GM13977 (cell line): ENCODE measurements around the gene CSNK2A2.

Experiments
- DNase-seq: peaks from one replicate; pipeline ENCODE4 v3.0.0; 2012; ENCODE audit warnings: low spot score
- CTCF ChIP-seq: IDR thresholded peaks from 2 replicates; pipeline ENCODE4 v1.5.1; 2012; ENCODE audit warnings: mild to moderate bottlenecking, control low read depth; ENCODE audit not compliant: insufficient read depth; ENCODE audit errors: extremely low read depth, missing control alignments
- in situ Hi-C: fragments of 300-500 bp; cut with MboI; formaldehyde crosslinking; loops from one replicate; pipeline ENCODE4 v1.12.0; 2022; ENCODE audit warnings: low sequenced_read_pairs, low pct_unique_long_range_greater_than_20kb, mixed read lengths, inconsistent platforms; ENCODE audit not compliant: unreplicated experiment

CSNK2A2 gene

DNA sequence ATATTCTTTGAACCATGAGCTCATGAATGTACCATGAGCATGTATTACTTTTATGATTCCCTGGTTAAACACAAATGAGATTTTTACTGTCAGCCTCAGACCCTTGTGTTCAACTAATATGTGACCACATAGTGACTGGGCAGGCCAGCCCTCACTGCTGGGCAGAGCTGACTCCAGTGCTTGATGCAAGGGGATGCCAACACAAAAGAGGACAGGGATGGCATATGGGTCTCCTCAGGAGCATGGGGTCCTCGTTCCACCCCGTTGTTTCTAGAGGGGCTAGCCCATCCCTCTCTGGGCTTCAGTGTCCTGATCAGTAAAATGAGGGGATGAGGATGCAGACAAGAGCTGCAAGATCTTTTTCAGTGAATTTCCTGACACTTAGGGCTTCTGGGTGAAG is 88.0 kb downstream of the CSNK2A2 start:
- in situ Hi-C loops: no loop called here
- no peak for TF ChIP-seq CTCF

GRCh38 chr16:58109330-58109729 is 88.6 kb downstream of the CSNK2A2 start:
- TF ChIP-seq CTCF: no peak
- DNase-seq: no peak
- in situ Hi-C loops: no loop called here

More for the DNA sequence above, 88.0 kb downstream of the CSNK2A2 start:
- DNase-seq: no peak
